Right ventricle myocardium superior (tissue), 1 donor: Measurements from ENCODE around the gene CLK1. TPM values are rescaled to one million over a fixed set of nuclear protein-coding genes. Genes with fewer than 3 reads are reported as not detected.
"Not testable (repeated sequence)": the region's sequence is repeated elsewhere in the genome, so short reads cannot be mapped to it uniquely, and the experiment has no call there.

Experiments
- ATAC-seq: fragments of 200-7000 bp; cut with Tn5 transposase; one replicate; pipeline ENCODE4 v1.9.1; 2020; ENCODE audit warnings: mild to moderate bottlenecking; ENCODE audit not compliant: poor library complexity
- DNase-seq: peaks from one replicate; pipeline ENCODE4 v3.0.0-alpha.2; 2020
- intact Hi-C: fragments of 100-400 bp; cut with DNase I; formaldehyde crosslinking; loops from one replicate; pipeline ENCODE4 v1.11.2; 2022
- long read RNA-seq: library from polyadenylated mRNA; unstranded; transcript quantifications from one replicate; pipeline ENCODE4 v2.0.0, GENCODE V29; 2021
- total RNA-seq: library from RNA; stranded (reverse); fragmentation: NEBNext Ultra II Directional; extraction: Animal tissue kit (Norgen Biotek cat#: 25700); gene quantifications from one replicate; pipeline ENCODE4 v1.2.1, GENCODE V29; 2021
- donor health status: DM: no; HTN: yes; CAD: no; lungs with severe emphysema.

CLK1 gene
- 44.1 TPM for total RNA-seq
- long read RNA-seq, transcript CLK1-201 (13 exons, 1,888 nt), result minor isoform, 5 of 26 reads
- long read RNA-seq, transcript CLK1-210 (11 exons, 3,208 nt), result major isoform, 16 of 26 reads
- long read RNA-seq, partial matches to known transcripts, result 1 of 26 reads
- long read RNA-seq, other reads (novel, unspliced or antisense), result 2 of 26 reads

GRCh38 chr2:200864176-200865034, at the start of gene CLK1:
Gene CLK1, minus strand, starts transcription at chr2:200864658. Its CDS starts 2,796 bp downstream, at chr2:200861862.
- DNase-seq (peak; percentile 99), ATAC-seq (peak; percentile 95)
- intact Hi-C loops, result no loop called here

GRCh38 chr2:200913654-200914053, 49.2 kb upstream of the CLK1 start:
- ATAC-seq (no peak), DNase-seq (no peak)
- intact Hi-C loops, result loop anchor here (5.0 to 10.0 kb wide), 2 partner anchors 164 to 481 kb away; no protein-coding TSS in a partner anchor

GRCh38 chr2:200909958-200910357, 45.5 kb upstream of the CLK1 start:
- intact Hi-C loops, result loop anchor here (5.0 to 10.0 kb wide), 3 partner anchors 167 to 485 kb away; no protein-coding TSS in a partner anchor
- no peak for ATAC-seq
- DNase-seq, result no peak

GRCh38 chr2:200905618-200906296, 41.3 kb upstream of the CLK1 start:
- intact Hi-C loops, result loop anchor here (5.0 kb wide), 1 partner anchor 272 kb away; no protein-coding TSS in a partner anchor
- peak; percentile 80 for DNase-seq
- peak; percentile 88 for ATAC-seq

- DNase-seq (no peak), ATAC-seq (peak; percentile 77)
- intact Hi-C loops, result loop anchor here (5.0 kb wide), 1 partner anchor 171 kb away; the partner anchor contains the start of genes HYCC2 and NDUFB3
Measured at GRCh38 chr2:200901459-200902072, 37.1 kb upstream of the CLK1 start.

- ATAC-seq, result no peak
- intact Hi-C loops, result no loop called here
- no peak for DNase-seq
Measured at GRCh38 chr2:200899482-200899881, 35.0 kb upstream of the CLK1 start.

GRCh38 chr2:200888704-200889625, 24.5 kb upstream of the CLK1 start, which contains the start of the genes NIF3L1 and PPIL3:
Gene NIF3L1, plus strand, starts transcription at chr2:200889371. Its CDS starts 2,573 bp downstream, at chr2:200891944.
Gene PPIL3, minus strand, starts transcription at chr2:200889077. Its CDS starts 1,462 bp downstream, at chr2:200887615.
- ATAC-seq (peak; percentile 98), DNase-seq (peak; percentile 98)
- intact Hi-C loops, result no loop called here

- DNase-seq, ATAC-seq, intact Hi-C loops: not testable (repeated sequence)
Measured at GRCh38 chr2:200881715-200882249, 17.3 kb upstream of the CLK1 start.

- no peak for ATAC-seq
- intact Hi-C loops, result no loop called here
- no peak for DNase-seq
Measured at GRCh38 chr2:200878289-200878880, 13.9 kb upstream of the CLK1 start.

GRCh38 chr2:200877443-200877842, 13.0 kb upstream of the CLK1 start:
- intact Hi-C loops, result no loop called here
- ATAC-seq, result peak; percentile 70

GRCh38 chr2:200873560-200873959, 9.1 kb upstream of the CLK1 start:
- intact Hi-C loops, result no loop called here
- no peak for DNase-seq
- no peak for ATAC-seq

More at GRCh38 chr2:200877443-200877842, 13.0 kb upstream of the CLK1 start:
- DNase-seq, result no peak

- DNase-seq (no peak), ATAC-seq (no peak)
- intact Hi-C loops, result no loop called here
Measured at GRCh38 chr2:200871151-200871550, 6.7 kb upstream of the CLK1 start.

- ATAC-seq (no peak), DNase-seq (no peak)
- intact Hi-C loops, result no loop called here
Measured at GRCh38 chr2:200869014-200869413, 4.6 kb upstream of the CLK1 start.

- intact Hi-C loops, result no loop called here
- no peak for DNase-seq
Measured at GRCh38 chr2:200863782-200864175, 679 bp downstream of the CLK1 start.

GRCh38 chr2:200862532-200863000, 1.9 kb downstream of the CLK1 start:
- ATAC-seq, result no peak
- intact Hi-C loops, result no loop called here

More at GRCh38 chr2:200863782-200864175, 679 bp downstream of the CLK1 start:
- no peak for ATAC-seq

GRCh38 chr2:200861617-200862155, 2.8 kb downstream of the CLK1 start:
- no peak for ATAC-seq
- intact Hi-C loops, result no loop called here
- DNase-seq, result no peak

More at GRCh38 chr2:200862532-200863000, 1.9 kb downstream of the CLK1 start:
- DNase-seq, result no peak
